GM12878 (cell line): ENCODE results near the gene C1orf87. TPM values are rescaled to one million over a fixed set of nuclear protein-coding genes. Genes with fewer than 3 reads are reported as not detected.

Experiments used
- ATAC-seq: fragments of 200-7000 bp; cut with Tn5 transposase; 3 replicates; pipeline ENCODE4 v1.9.1; 2020; ENCODE audit warnings: mild to moderate bottlenecking, moderate library complexity
- BruUV-seq: library from RNA; stranded (reverse); fragments of 400-500 nt; replicated peaks from 2 replicates; lab custom pipeline; 2021; lab: Mats Ljungman, UMichigan
- CTCF ChIA-PET: fragments of 300-600 bp; sonication (Branson Sonifier 250); formaldehyde crosslinking; extraction: SDS; loops from one replicate; lab custom pipeline; 2021; ENCODE audit warnings: inconsistent platforms; lab: Yijun Ruan, JAX
- POLR2A ChIA-PET: fragments of 350-600 bp; formaldehyde crosslinking; extraction: SDS; loops from one replicate; lab custom pipeline; 2021; ENCODE audit warnings: inconsistent platforms; lab: Charles Lee
- RAD21 ChIA-PET: fragments of 300-600 bp; sonication (Branson Sonifier 250); formaldehyde crosslinking; loops from one replicate; lab custom pipeline; 2023; ENCODE audit warnings: antibody characterized with exemption; ENCODE audit not compliant: unreplicated experiment; lab: Charles Lee
- SMC1A ChIA-PET: fragments of 300-600 bp; sonication (Branson Sonifier 250); formaldehyde crosslinking; loops from one replicate; lab custom pipeline; 2023; ENCODE audit not compliant: unreplicated experiment, uncharacterized antibody; lab: Charles Lee
- DNase-seq: peaks from one replicate; pipeline ENCODE4 v3.0.0-alpha.2; 2011; ENCODE audit warnings: low read depth, low spot score
- FAIRE-seq: peaks from 3 replicates; lab custom pipeline; 2011; peaks lifted over from hg19 to GRCh38; lab: Jason Lieb, UNC
- H2AFZ ChIP-seq: 2 replicates; pipeline ENCODE4 v1.6.0; 2011; ENCODE audit warnings: low read depth, low read length, control low read depth; ENCODE audit not compliant: control insufficient read depth
- H3K27ac ChIP-seq: 2 replicates; pipeline ENCODE4 v1.5.1; 2011; ENCODE audit warnings: control low read depth; ENCODE audit not compliant: control insufficient read depth, insufficient read depth
- H3K27me3 ChIP-seq, 2 experiments: replicated peaks in 1 of 2; 2 replicates each; pipeline versions ENCODE4 v1.6.0 to v1.6.1; 2011; ENCODE audit warnings: low read length in 1 of 2; ENCODE audit not compliant: control insufficient read depth in 2 of 2, insufficient read depth in 2 of 2
- H3K36me3 ChIP-seq, 2 experiments: 2 replicates each; pipeline ENCODE4 v1.5.1; 2011; ENCODE audit warnings: low read length in 1 of 2; ENCODE audit not compliant: control insufficient read depth in 2 of 2, insufficient read depth in 2 of 2
- H3K4me1 ChIP-seq: 2 replicates; pipeline ENCODE4 v1.6.1; 2011; ENCODE audit warnings: mild to moderate bottlenecking, low read length, moderate library complexity, mixed read lengths; ENCODE audit not compliant: control insufficient read depth, insufficient read depth
- H3K4me2 ChIP-seq: 2 replicates; pipeline ENCODE4 v1.6.0; 2011; ENCODE audit warnings: control low read depth; ENCODE audit not compliant: control insufficient read depth, insufficient read depth
- H3K4me3 ChIP-seq: fragments of 200-600 bp; sonication (generic); 2 replicates; pipeline ENCODE4 v1.5.1; 2016
- H3K79me2 ChIP-seq: 2 replicates; pipeline ENCODE4 v1.6.0; 2011; ENCODE audit warnings: low read length; ENCODE audit not compliant: control insufficient read depth, insufficient read depth
- H3K9ac ChIP-seq: 2 replicates; pipeline ENCODE4 v1.8.0; 2011; ENCODE audit warnings: low read length, control low read depth, mixed read lengths; ENCODE audit not compliant: control insufficient read depth, insufficient read depth
- H3K9me3 ChIP-seq: replicated peaks from 3 replicates; pipeline ENCODE4 v1.5.1; 2011; ENCODE audit warnings: mild to moderate bottlenecking, low read length; ENCODE audit not compliant: control insufficient read depth, insufficient read depth
- H4K20me1 ChIP-seq: 2 replicates; pipeline ENCODE4 v1.6.0; 2011; ENCODE audit not compliant: control insufficient read depth, insufficient read depth
- ATF7 ChIP-seq: fragments of 450-650 bp; IDR thresholded peaks from 2 replicates; pipeline ENCODE4 v1.6.1; 2016; ENCODE audit warnings: low read depth, mild to moderate bottlenecking
- CBX5 ChIP-seq: sonication (generic); IDR thresholded peaks from 2 replicates; pipeline ENCODE4 v1.6.1; 2016; ENCODE audit warnings: low read depth, moderate library complexity, mild to moderate bottlenecking, inconsistent platforms
- HDAC6 ChIP-seq: fragments of 200-600 bp; sonication (generic); IDR thresholded peaks from one replicate; pipeline ENCODE4 v1.8.0; 2017; ENCODE audit warnings: antibody characterized with exemption; ENCODE audit not compliant: unreplicated experiment
- HSF1 ChIP-seq: fragments of 150-350 bp; IDR thresholded peaks from 2 replicates; pipeline ENCODE4 v1.6.1; 2014; ENCODE audit warnings: mild to moderate bottlenecking, low read depth, low read length
- LARP7 ChIP-seq: fragments of 450-650 bp; IDR thresholded peaks from 2 replicates; pipeline ENCODE4 v1.6.1; 2017; ENCODE audit warnings: mild to moderate bottlenecking
- PAX5 ChIP-seq: IDR thresholded peaks from 2 replicates; pipeline ENCODE4 v1.6.1; 2011; ENCODE audit warnings: low read depth, low read length, borderline replicate concordance
- PBX3 ChIP-seq: IDR thresholded peaks from 2 replicates; pipeline ENCODE4 v1.6.1; 2011; ENCODE audit warnings: mild to moderate bottlenecking, low read depth, low read length, moderate library complexity; ENCODE audit not compliant: insufficient replicate concordance
- POU2F2 ChIP-seq: IDR thresholded peaks from 3 replicates; pipeline ENCODE4 v1.6.1; 2011; ENCODE audit warnings: low read depth, mild to moderate bottlenecking, low read length, borderline replicate concordance
- RUNX3 ChIP-seq: IDR thresholded peaks from 2 replicates; pipeline ENCODE4 v1.6.1; 2012; ENCODE audit warnings: low read length, inconsistent platforms
- SMAD5 ChIP-seq: IDR thresholded peaks from 2 replicates; pipeline ENCODE4 v1.6.1; 2016; ENCODE audit warnings: antibody characterized with exemption, low read depth
- SMARCA5 ChIP-seq: fragments of 450-650 bp; IDR thresholded peaks from 2 replicates; pipeline ENCODE4 v1.6.1; 2017; ENCODE audit warnings: mild to moderate bottlenecking
- SPI1 ChIP-seq: IDR thresholded peaks from 2 replicates; pipeline ENCODE4 v1.6.1; 2011; ENCODE audit warnings: low read depth, mild to moderate bottlenecking, low read length, moderate library complexity, borderline replicate concordance; ENCODE audit not compliant: insufficient read depth
- SREBF2 ChIP-seq: IDR thresholded peaks from 2 replicates; pipeline ENCODE4 v1.6.1; 2012; ENCODE audit warnings: mild to moderate bottlenecking, low read length
- TCF3 ChIP-seq: IDR thresholded peaks from 2 replicates; pipeline ENCODE4 v1.6.1; 2012; ENCODE audit warnings: low read depth, mild to moderate bottlenecking, low read length, borderline replicate concordance; ENCODE audit not compliant: insufficient read depth
- ZNF274 ChIP-seq: IDR thresholded peaks from one replicate; pipeline ENCODE4 v1.8.0; 2011; ENCODE audit not compliant: insufficient read length, insufficient read depth
- WGBS: methylation state at CpG from one replicate; pipeline ENCODE4 v1.1.6; 2016; ENCODE audit warnings: low lambda C conversion rate; ENCODE audit not compliant: insufficient replicate concordance, insufficient coverage; ENCODE audit errors: missing lambda C conversion rate; 5-methylcytosine and 5-hydroxymethylcytosine counted together
- in situ Hi-C: fragments of 300-500 bp; cut with MboI; formaldehyde crosslinking; loops from 9 replicates; pipeline ENCODE4 v1.14.3; 2018; ENCODE audit warnings: mixed read lengths
- intact Hi-C: fragments of 100-400 bp; cut with micrococcal nuclease; formaldehyde crosslinking; loops from one replicate; pipeline ENCODE4 v1.14.2; 2022; ENCODE audit not compliant: unreplicated experiment
- polyA plus RNA-seq, 11 experiments: library from polyadenylated mRNA; depleted of rRNA in 4 of 11; unstranded in 6 of 11; stranded (reverse) in 5 of 11; fragments of >200 nt; fragmentation: Nextera tagmentation in 4 of 11; fragmentation: Illumina TruSeq in 1 of 11; extraction: Ambion mirVana in 4 of 11; extraction: Trizol in 1 of 11; gene quantifications; 1 replicate in 1 of 11; 2 replicates in 10 of 11; pipeline versions ENCODE4 v1.2.1 to v1.2.3, GENCODE V29; 2011 to 2016; ENCODE audit warnings: inconsistent platforms in 2 of 11, missing spikeins in 2 of 11, low read depth in 1 of 11
- total RNA-seq, 4 experiments: library from RNA; depleted of rRNA in 3 of 4; stranded (reverse); fragments of >200 nt in 3 of 4; fragmentation: Illumina TruSeq in 1 of 4; extraction: Trizol in 1 of 4; gene quantifications; 2 replicates each; pipeline versions ENCODE4 v1.2.1 to v1.2.3, GENCODE V29; 2013 to 2021
- TF ChIP-seq, protein P1 (sequence below): fragments of 150-350 bp; IDR thresholded peaks from 2 replicates; pipeline ENCODE4 v1.6.1; 2016; ENCODE audit warnings: low read depth, low read length
- TF ChIP-seq, protein P2 (sequence below): fragments of 450-650 bp; conservative IDR thresholded peaks from 2 replicates; pipeline ENCODE4 v1.6.1; 2017; ENCODE audit warnings: mild to moderate bottlenecking, moderate library complexity

Gene C1orf87
- total and polyA plus RNA-seq, 10 of the 15 experiments (the other 5 are each of a cell fraction or from before 2014, with no cell fraction given), result not detected

DNA sequence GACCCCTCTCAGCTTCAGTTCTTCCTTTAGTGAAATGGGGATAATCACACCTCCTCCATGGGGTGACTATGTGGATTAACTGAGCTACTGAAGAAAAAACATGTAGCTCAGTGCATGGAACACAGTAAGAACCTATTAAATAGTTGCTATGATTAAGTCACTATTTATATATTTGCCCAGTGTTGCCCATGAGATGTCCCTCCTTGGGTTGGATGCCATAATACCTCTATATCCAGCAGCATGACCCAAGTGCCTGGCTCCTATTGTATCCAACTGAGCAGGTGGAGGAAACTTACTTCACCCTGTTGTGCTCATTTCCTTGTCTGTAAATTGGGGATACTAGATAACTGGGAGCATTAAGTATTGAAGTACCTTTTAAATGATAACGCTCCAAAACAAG, 99.9 kb downstream of the C1orf87 start:
- no peaks in the 10 kb centered on the region for H4K20me1 ChIP-seq
- no peak for TF ChIP-seq POU2F2
- no peak for TF ChIP-seq HDAC6
- TF ChIP-seq, protein P1, sequence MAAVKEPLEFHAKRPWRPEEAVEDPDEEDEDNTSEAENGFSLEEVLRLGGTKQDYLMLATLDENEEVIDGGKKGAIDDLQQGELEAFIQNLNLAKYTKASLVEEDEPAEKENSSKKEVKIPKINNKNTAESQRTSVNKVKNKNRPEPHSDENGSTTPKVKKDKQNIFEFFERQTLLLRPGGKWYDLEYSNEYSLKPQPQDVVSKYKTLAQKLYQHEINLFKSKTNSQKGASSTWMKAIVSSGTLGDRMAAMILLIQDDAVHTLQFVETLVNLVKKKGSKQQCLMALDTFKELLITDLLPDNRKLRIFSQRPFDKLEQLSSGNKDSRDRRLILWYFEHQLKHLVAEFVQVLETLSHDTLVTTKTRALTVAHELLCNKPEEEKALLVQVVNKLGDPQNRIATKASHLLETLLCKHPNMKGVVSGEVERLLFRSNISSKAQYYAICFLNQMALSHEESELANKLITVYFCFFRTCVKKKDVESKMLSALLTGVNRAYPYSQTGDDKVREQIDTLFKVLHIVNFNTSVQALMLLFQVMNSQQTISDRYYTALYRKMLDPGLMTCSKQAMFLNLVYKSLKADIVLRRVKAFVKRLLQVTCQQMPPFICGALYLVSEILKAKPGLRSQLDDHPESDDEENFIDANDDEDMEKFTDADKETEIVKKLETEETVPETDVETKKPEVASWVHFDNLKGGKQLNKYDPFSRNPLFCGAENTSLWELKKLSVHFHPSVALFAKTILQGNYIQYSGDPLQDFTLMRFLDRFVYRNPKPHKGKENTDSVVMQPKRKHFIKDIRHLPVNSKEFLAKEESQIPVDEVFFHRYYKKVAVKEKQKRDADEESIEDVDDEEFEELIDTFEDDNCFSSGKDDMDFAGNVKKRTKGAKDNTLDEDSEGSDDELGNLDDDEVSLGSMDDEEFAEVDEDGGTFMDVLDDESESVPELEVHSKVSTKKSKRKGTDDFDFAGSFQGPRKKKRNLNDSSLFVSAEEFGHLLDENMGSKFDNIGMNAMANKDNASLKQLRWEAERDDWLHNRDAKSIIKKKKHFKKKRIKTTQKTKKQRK, result no peak
- no peak for TF ChIP-seq RUNX3
- no peak for TF ChIP-seq ATF7
- TF ChIP-seq, protein P2, sequence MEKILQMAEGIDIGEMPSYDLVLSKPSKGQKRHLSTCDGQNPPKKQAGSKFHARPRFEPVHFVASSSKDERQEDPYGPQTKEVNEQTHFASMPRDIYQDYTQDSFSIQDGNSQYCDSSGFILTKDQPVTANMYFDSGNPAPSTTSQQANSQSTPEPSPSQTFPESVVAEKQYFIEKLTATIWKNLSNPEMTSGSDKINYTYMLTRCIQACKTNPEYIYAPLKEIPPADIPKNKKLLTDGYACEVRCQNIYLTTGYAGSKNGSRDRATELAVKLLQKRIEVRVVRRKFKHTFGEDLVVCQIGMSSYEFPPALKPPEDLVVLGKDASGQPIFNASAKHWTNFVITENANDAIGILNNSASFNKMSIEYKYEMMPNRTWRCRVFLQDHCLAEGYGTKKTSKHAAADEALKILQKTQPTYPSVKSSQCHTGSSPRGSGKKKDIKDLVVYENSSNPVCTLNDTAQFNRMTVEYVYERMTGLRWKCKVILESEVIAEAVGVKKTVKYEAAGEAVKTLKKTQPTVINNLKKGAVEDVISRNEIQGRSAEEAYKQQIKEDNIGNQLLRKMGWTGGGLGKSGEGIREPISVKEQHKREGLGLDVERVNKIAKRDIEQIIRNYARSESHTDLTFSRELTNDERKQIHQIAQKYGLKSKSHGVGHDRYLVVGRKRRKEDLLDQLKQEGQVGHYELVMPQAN, result no peak
- no peak for TF ChIP-seq CBX5
- no peak for TF ChIP-seq LARP7
- TF ChIP-seq HSF1, result no peak
- no peak for TF ChIP-seq PBX3
- TF ChIP-seq SMARCA5, result no peak
- no peak for TF ChIP-seq SREBF2
- no peak for TF ChIP-seq TCF3
- TF ChIP-seq PAX5, result no peak
- no peak for TF ChIP-seq SPI1
- no peak for TF ChIP-seq SMAD5
- TF ChIP-seq ZNF274, result no peak
- H3K27ac ChIP-seq, result no peak overlapping the region
- no peaks in the 10 kb centered on the region for H3K9me3 ChIP-seq
- no peaks in the 10 kb centered on the region for H3K4me1 ChIP-seq
- intact Hi-C loops, result loop anchor here (5.0 to 10.0 kb wide), 4 partner anchors 181 to 1614 kb away; no protein-coding TSS in a partner anchor
- SMC1A ChIA-PET, result interaction anchor here (0.6 kb wide), 1 partner anchor 193 kb away, joined by 6 read pairs; no protein-coding TSS in a partner anchor
- in situ Hi-C loops, result no loop called here
- WGBS, result 0% methylated on average over 1 of the region's 1 CpG
- no peak overlapping the region for H3K4me2 ChIP-seq
- CTCF ChIA-PET, result interaction anchor here (0.6 to 4.0 kb wide), 5 partner anchors 8 to 790 kb away, joined by 3 to 37 read pairs (median 4); no protein-coding TSS in a partner anchor
- ATAC-seq (no peak), FAIRE-seq (no peak), DNase-seq (no peak)
- BruUV-seq, result no TSS peak
- H3K36me3 ChIP-seq, result no peaks in the 10 kb centered on the region
- H3K9ac ChIP-seq, result no peak overlapping the region
- POLR2A ChIA-PET, result no interaction called here
- H3K79me2 ChIP-seq, result no peaks in the 10 kb centered on the region
- no peak overlapping the region for H3K4me3 ChIP-seq
- RAD21 ChIA-PET, result no interaction called here
- H3K27me3 ChIP-seq, result no peaks in the 10 kb centered on the region
- no peak overlapping the region for H2AFZ ChIP-seq
